GM19328 (cell line): Measurements from ENCODE around the gene ENPP1.

Source experiments
- ATAC-seq: cut with Tn5 transposase; IDR thresholded peaks from one replicate; pipeline ENCODE4 v1.9.1; 2021; ENCODE audit warnings: mild to moderate bottlenecking, moderate library complexity; ENCODE audit not compliant: unreplicated experiment

Gene ENPP1

GRCh38 chr6:131807644-131808459 is at the start of gene ENPP1:
Gene ENPP1, plus strand, starts transcription at chr6:131808020. Its CDS starts 16 bp downstream, at chr6:131808036.
- ATAC-seq, result peak; percentile 61

GRCh38 chr6:131758920-131759319 is 48.9 kb upstream of the ENPP1 start:
- ATAC-seq, result no peak

- no peak for ATAC-seq
These were observed 46.6 kb upstream of the ENPP1 start for GRCh38 chr6:131761060-131761761.

GRCh38 chr6:131761762-131762067 is 46.1 kb upstream of the ENPP1 start:
- no peak for ATAC-seq

GRCh38 chr6:131762984-131763383 is 44.8 kb upstream of the ENPP1 start:
- no peak for ATAC-seq

- ATAC-seq, result no peak
These were observed 44.1 kb upstream of the ENPP1 start for GRCh38 chr6:131763749-131764148.

GRCh38 chr6:131764350-131764749 is 43.5 kb upstream of the ENPP1 start:
- ATAC-seq, result no peak

- ATAC-seq, result no peak
These were observed 42.6 kb upstream of the ENPP1 start for GRCh38 chr6:131765081-131765803.

- no peak for ATAC-seq
These were observed 42.0 kb upstream of the ENPP1 start for GRCh38 chr6:131765804-131766135.

GRCh38 chr6:131766631-131767030 is 41.2 kb upstream of the ENPP1 start:
- no peak for ATAC-seq

GRCh38 chr6:131768964-131769363 is 38.9 kb upstream of the ENPP1 start:
- no peak for ATAC-seq

GRCh38 chr6:131769385-131770141 is 38.3 kb upstream of the ENPP1 start:
- no peak for ATAC-seq

- ATAC-seq, result no peak
These were observed 37.0 kb upstream of the ENPP1 start for GRCh38 chr6:131770776-131771175.

- ATAC-seq, result no peak
These were observed 34.4 kb upstream of the ENPP1 start for GRCh38 chr6:131773284-131773950.

GRCh38 chr6:131775886-131776285 is 31.9 kb upstream of the ENPP1 start:
- ATAC-seq, result no peak

GRCh38 chr6:131776985-131777384 is 30.8 kb upstream of the ENPP1 start:
- ATAC-seq, result no peak

GRCh38 chr6:131778169-131778568 is 29.7 kb upstream of the ENPP1 start:
- no peak for ATAC-seq

- no peak for ATAC-seq
These were observed 28.5 kb upstream of the ENPP1 start for GRCh38 chr6:131779304-131779703.

- no peak for ATAC-seq
These were observed 27.2 kb upstream of the ENPP1 start for GRCh38 chr6:131780600-131780999.

- ATAC-seq, result no peak
These were observed 26.1 kb upstream of the ENPP1 start for GRCh38 chr6:131781687-131782086.

- ATAC-seq, result no peak
These were observed 25.1 kb upstream of the ENPP1 start for GRCh38 chr6:131782764-131783163.
